Activated T-cell treated with anti-CD3 and anti-CD28 coated beads for 4 hours (primary cell): ENCODE results near the gene SORCS3.

Experiments
- DNase-seq: peaks from one replicate; pipeline ENCODE4 v3.0.0-alpha.2; 2020

SORCS3 gene

GRCh38 chr10:104646146-104646545 lies 5.1 kb downstream of the SORCS3 start:
- no peak for DNase-seq

GRCh38 chr10:104648421-104648820 lies 7.3 kb downstream of the SORCS3 start:
- DNase-seq = no peak

- DNase-seq = no peak
These were observed 9.0 kb downstream of the SORCS3 start for GRCh38 chr10:104650072-104650471.

GRCh38 chr10:104650635-104651331 lies 9.7 kb downstream of the SORCS3 start:
- no peak for DNase-seq

- no peak for DNase-seq
These were observed 15.9 kb downstream of the SORCS3 start for GRCh38 chr10:104657036-104657435.

- DNase-seq = no peak
These were observed 16.4 kb downstream of the SORCS3 start for GRCh38 chr10:104657457-104657856.

GRCh38 chr10:104658067-104658466 lies 17.0 kb downstream of the SORCS3 start:
- DNase-seq = no peak

GRCh38 chr10:104659809-104660208 lies 18.7 kb downstream of the SORCS3 start:
- DNase-seq = no peak

- no peak for DNase-seq
These were observed 22.0 kb downstream of the SORCS3 start for GRCh38 chr10:104663076-104663475.

- DNase-seq = no peak
These were observed 22.5 kb downstream of the SORCS3 start for GRCh38 chr10:104663563-104663962.

GRCh38 chr10:104664205-104664604 lies 23.1 kb downstream of the SORCS3 start:
- no peak for DNase-seq

GRCh38 chr10:104665174-104665573 lies 24.1 kb downstream of the SORCS3 start:
- no peak for DNase-seq

GRCh38 chr10:104666106-104666505 lies 25.0 kb downstream of the SORCS3 start:
- DNase-seq = no peak

GRCh38 chr10:104676874-104677273 lies 35.8 kb downstream of the SORCS3 start:
- no peak for DNase-seq

- DNase-seq = no peak
These were observed 37.6 kb downstream of the SORCS3 start for GRCh38 chr10:104678658-104679057.

- no peak for DNase-seq
These were observed 39.6 kb downstream of the SORCS3 start for GRCh38 chr10:104680467-104681401.

- no peak for DNase-seq
These were observed 40.4 kb downstream of the SORCS3 start for GRCh38 chr10:104681485-104681884.

GRCh38 chr10:104683567-104683966 lies 42.5 kb downstream of the SORCS3 start:
- no peak for DNase-seq

GRCh38 chr10:104686829-104687228 lies 45.7 kb downstream of the SORCS3 start:
- no peak for DNase-seq

GRCh38 chr10:104688251-104689042 lies 47.4 kb downstream of the SORCS3 start:
- no peak for DNase-seq

- DNase-seq = no peak
These were observed 48.0 kb downstream of the SORCS3 start for GRCh38 chr10:104689105-104689504.

- DNase-seq = no peak
These were observed 48.5 kb downstream of the SORCS3 start for GRCh38 chr10:104689547-104689946.

- DNase-seq = no peak
These were observed 49.0 kb downstream of the SORCS3 start for GRCh38 chr10:104690101-104690500.
